Measurements from ENCODE around the gene SFTPA1.
"Not testable (repeated sequence)": the region's sequence is repeated elsewhere in the genome, so short reads cannot be mapped to it uniquely, and the experiment has no call there.

Gene SFTPA1

GRCh38 chr10:79611193-79611976, 646 bp downstream of the SFTPA1 start:
- not testable (repeated sequence) for DNase-seq (ENCODE audit: low read depth)

- no peak for DNase-seq (ENCODE audit: low read depth)
Observed at GRCh38 chr10:79615577-79615976, 4.8 kb downstream of the SFTPA1 start.

DNA sequence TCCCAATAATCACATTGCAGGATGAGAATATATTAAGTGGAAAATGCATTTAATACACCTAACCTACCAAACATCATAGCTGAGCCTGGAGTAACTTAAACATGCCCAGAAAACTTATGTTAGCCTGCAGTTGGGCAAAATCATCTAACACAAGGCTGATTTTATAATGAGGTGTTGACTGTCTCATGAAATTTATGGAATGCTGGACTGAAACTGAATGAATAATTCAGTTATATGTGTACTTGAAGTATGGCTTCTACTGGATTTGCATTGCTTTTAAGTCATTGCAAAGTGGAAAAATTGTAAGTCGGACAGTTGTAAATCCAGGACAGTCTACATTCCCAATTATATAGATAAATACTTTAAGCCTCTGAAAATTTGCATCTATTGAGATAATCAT, 5.4 kb downstream of the SFTPA1 start:
- no peak for DNase-seq (ENCODE audit: low read depth)

DNA sequence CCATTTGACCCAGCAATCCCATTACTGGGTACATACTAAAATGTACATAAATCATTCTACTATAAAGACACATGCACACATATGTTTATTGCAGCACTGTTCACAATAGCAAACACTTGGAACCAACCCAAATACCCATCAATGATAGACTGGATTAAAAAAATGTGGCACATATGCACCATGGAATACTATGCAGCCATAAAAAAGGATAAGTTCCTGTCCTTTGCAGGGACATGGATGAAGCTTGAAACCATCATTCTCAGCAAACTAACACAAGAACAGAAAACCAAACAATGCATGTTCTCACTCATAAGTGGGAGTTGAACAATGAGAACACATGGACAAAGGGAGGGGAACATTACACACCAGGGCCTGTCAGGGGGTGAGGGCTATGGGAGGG, 12.9 kb downstream of the SFTPA1 start:
- not testable (repeated sequence) for DNase-seq (ENCODE audit: low read depth)

GRCh38 chr10:79627075-79627474, 16.3 kb downstream of the SFTPA1 start:
- no peak for DNase-seq (ENCODE audit: low read depth)

GRCh38 chr10:79628083-79628482, 17.3 kb downstream of the SFTPA1 start:
- DNase-seq (ENCODE audit: low read depth), result no peak

DNA sequence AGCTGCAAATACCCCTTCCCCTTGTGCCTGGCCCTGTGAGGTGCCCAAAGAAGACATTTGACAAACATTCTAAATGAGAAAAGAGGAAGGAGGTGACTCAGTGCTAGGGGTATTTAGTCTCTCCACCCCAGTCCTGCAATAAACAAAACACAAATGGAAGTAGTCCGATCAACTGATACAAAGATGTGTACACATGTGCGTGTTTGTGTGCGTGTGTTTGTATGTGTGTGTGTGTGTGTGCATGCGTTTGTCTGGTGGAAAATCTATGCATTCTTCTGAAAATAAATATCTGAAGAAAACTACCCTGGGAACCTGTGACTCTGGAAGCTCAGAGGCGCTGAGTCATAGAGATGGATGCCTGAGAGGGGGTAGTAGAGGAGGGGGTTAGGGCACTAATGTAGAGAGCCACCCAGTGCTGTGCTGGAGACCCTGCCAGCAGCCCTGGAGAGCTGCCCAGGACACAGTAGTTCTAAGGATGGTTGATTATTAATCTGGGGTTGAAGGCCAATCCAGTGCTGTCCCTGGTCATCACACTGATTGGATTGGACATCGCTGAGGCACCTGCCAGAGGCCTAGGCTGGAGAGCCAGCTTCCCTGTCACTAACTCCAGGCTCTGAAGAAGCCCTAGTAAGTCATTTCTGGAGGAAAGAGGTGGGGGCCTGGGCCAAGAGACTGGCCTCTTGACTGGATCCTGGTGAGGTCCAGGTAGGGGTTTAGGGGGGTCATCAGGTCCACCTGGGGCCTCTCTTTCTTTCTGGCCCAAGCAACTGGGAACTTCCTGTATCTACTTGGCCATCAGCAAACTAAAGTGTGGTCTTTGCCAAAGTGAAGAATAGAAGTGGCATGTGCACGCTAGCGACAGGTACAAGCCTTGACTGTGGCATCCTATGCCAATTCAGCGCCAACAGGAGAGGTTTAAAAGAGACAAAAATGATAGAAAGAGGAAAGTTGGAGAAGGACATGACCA, 18.5 kb downstream of the SFTPA1 start:
- no peak for DNase-seq (ENCODE audit: low read depth)

DNA sequence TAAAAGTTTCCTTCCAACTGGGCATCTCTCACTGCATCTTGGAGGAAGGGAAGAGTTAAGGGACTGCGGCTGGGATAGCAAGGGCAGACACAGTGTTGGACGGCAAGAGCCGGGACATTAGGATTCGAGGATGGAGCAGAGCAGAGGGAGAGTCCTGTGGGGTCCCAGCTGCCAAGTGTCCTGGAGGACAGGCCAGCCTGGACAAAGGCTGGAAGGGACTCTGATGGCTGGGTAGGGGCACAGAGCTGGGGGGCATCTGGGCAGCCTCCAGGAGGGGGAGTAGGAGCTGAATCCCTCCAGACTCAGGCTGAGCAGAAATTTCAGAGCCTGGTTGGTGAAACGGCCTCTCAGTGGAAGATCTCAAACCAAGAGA, 19.2 kb downstream of the SFTPA1 start:
- DNase-seq (ENCODE audit: low read depth), result no peak

- not testable (repeated sequence) for DNase-seq (ENCODE audit: low read depth)
Observed at GRCh38 chr10:79636654-79637199, 26.0 kb downstream of the SFTPA1 start.

- DNase-seq (ENCODE audit: low read depth), result no peak
Observed at GRCh38 chr10:79638318-79638717, 27.6 kb downstream of the SFTPA1 start.

DNA sequence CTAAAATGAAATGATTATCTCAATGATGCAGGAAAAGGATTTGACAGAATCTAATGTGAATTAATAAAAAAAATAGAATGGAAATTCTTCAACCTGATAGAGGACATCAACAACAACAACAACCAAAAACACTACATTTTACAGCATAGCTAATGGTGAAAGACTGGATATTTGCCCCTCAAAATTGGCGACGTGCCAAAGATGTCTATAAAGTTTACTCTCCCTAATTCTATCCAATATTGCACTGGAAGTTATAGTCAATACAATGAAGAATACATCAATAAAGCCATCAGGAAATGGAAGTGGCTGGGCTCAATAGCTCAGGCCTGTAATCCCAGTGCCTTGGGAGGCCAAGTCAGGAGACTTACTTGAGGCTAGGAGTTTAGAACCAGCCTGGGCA, 42.0 kb downstream of the SFTPA1 start:
- not testable (repeated sequence) for DNase-seq (ENCODE audit: low read depth)

GRCh38 chr10:79663287-79663686, 52.5 kb downstream of the SFTPA1 start:
- not testable (repeated sequence) for DNase-seq (ENCODE audit: low read depth)

DNA sequence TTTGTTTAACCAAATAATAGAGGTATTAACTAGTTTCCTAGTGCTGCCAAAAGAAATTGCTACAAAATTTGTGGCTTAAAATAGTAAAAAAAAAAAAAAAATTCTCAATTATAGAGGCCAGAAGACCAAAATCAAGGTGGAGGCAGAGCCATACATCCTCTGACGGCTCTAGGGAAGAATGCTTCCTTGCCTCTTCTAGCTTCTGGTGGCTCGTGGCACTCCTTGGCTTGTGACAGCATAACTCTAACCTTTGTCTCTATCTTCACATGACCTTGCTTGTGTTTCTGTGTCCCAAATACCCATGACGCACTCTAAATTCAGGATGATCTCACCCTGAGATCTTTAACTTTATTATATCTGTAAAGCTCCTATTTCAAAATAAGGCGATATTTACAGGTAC, 53.9 kb downstream of the SFTPA1 start:
- not testable (repeated sequence) for DNase-seq (ENCODE audit: low read depth)

Measured in T-helper 22 cell (primary cell).